HG03571 (cell line): ENCODE measurements around the gene ADRM1.

Experiments
- ATAC-seq: cut with Tn5 transposase; IDR thresholded peaks from one replicate; pipeline ENCODE4 v1.9.1; 2021; ENCODE audit not compliant: unreplicated experiment

ADRM1 gene

DNA sequence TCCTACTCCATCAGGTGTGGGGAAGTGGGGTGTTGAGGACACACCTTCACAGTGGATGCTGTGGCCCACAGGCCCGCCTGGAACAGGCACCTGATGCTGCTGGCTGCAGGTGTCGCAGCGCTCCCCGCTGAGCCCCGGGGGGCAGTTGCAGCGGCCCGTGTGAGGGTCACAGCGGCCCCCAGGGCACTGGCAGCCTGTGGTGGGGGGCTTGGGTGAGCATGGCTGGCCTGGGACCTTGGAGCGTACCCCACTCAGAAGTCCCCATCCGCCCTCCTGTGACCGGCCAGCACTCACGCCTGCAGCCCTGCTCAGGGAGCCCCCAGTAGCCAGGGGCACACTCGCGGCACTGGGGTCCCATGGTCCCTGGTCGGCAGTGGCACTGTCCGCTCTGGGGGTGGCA is 19.2 kb downstream of the ADRM1 start:
- ATAC-seq, result no peak

- ATAC-seq, result no peak
Measured at GRCh38 chr20:62322492-62323041, 19.8 kb downstream of the ADRM1 start.

- ATAC-seq, result no peak
Measured at GRCh38 chr20:62323146-62323979, 20.6 kb downstream of the ADRM1 start.

DNA sequence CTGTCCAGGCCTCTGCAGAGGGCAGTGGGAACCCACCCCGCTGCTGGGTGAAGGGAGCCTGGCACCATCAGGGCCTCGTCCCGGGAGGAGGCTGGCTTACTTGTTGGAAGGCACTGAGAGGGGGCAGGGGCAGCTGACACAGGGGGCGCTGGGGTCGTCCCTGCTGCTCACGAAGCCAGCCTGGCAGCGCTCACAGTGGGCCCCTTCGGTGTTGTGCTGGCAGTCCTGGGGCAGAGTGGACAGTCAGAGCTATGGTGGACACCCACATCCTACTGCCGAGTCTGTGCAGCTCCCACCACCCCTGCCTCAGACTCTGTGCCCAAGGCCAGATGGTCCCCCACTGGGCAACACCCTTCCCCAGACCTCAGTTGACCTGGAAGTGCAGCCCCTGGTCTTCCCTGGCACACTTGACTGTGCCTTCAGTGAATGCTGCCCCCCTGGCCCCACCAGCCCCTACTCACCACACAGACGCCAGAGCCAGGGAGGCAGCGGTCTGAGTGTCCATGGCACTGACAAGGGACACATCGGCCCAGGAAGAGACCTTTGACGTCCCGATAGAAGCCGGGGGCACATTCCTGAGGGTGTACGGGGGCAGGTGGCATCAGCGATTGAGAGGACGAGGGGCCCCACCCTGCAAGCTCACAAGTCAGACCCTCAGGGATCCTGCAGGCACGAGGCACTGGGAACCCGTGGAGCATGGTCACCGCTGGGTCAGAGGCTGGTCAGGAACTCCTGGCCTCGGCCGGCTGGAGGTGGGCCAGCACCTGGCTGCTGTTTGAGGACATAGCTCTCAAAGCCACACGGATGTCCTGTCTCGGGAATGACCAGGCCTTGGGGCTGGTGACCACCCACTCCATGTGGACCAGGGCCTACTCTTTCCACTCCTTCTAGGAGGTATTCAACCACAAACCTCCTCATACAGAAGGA is 21.4 kb downstream of the ADRM1 start:
- ATAC-seq, result no peak

- no peak for ATAC-seq
Measured at GRCh38 chr20:62325172-62325905, 22.5 kb downstream of the ADRM1 start.

DNA sequence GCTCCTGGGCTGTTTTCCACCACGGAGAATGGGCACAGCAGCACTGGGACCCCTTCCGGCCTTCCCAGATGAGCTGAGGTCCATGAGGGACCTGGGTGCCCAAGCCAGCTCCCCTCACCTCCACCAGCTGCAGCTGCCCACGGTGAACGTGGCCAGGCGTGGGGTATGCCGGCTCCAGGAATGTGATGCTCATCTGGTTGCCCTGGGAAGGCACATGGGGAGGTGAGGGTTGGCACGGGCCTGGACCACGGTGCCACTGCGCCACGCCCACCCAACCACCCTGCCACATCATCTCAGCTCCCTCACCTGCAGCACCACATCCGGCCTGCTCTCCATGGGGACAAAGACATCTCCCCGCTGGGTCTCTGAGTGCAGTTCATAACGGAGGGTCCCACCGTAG is 23.8 kb downstream of the ADRM1 start:
- no peak for ATAC-seq

- ATAC-seq, result no peak
Measured at GRCh38 chr20:62326959-62327725, 24.3 kb downstream of the ADRM1 start.

DNA sequence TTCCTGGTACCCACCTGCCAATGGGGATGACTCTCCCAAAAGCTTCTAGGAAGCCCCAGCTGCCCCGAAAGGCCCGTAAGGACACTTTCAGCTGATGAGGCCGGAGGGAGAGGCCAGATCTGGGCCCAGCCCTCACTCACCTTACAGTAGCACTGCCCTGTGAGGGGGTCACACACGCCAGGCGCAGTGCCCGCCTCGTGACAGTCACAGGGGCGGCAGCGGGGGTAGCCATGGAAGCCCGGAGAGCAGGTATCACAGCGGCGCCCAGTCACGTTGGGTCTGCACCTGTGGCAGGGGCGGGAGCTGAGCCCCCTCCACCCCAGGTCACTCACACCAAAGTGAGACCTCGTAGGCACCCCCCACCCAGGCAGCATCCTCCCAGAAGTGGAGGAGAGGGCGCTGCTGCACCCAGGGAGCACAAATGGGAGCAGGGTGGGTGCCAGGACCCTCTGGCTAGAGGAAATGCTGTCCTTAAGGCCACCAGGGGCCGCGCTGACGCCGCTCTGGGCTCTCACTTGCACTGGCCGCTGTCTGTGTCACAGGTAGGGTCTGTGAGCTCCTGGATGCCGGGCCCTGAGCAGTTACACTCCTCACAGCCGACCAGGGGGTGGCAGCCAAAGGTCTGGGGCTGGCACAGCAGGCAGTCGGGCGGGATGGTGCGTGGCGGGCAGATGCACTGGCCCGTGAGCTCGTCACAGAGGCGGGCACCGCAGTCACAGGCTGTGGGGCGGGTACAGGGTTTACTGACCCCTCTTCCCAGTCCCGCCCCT is 25.1 kb downstream of the ADRM1 start:
- no peak for ATAC-seq

- ATAC-seq, result no peak
Measured at GRCh38 chr20:62328684-62329388, 26.0 kb downstream of the ADRM1 start.

GRCh38 chr20:62329389-62330377 is 26.9 kb downstream of the ADRM1 start:
- ATAC-seq, result no peak

GRCh38 chr20:62330576-62331317 is 27.9 kb downstream of the ADRM1 start:
- no peak for ATAC-seq

GRCh38 chr20:62331347-62331746 is 28.6 kb downstream of the ADRM1 start:
- ATAC-seq, result no peak

DNA sequence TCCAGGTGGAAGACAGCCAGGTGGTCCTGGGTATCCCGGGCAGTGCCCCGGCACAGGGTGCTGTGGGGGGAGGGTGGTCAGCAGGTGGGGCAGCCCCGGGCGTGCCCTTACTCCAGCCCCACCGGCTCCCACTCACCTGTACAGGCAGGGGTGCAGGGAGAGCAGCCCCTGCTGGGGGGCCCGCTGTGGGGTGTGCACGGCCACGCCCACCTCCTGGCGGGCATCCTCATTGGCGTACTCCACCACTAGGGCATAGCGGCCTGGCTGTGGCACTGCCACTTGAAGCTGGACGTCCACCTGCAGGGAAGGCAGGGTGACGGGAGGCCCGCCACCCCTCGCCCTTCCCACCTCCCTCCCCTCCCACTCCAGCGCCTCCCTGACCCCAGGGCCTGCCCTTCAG is 29.6 kb downstream of the ADRM1 start:
- ATAC-seq, result no peak

- ATAC-seq, result no peak
Measured at GRCh38 chr20:62332989-62333819, 30.4 kb downstream of the ADRM1 start.

GRCh38 chr20:62333820-62334595 is 31.2 kb downstream of the ADRM1 start:
- ATAC-seq, result no peak
